ENCODE measurements around the gene TNRC6C.

TNRC6C gene

GRCh38 chr17:78124081-78124835 lies 165.8 kb downstream of the TNRC6C start:
- DNase-seq (ENCODE audit: low read depth in 3 of 3, low spot score in 1 of 3): no peak

- DNase-seq (ENCODE audit: low read depth in 3 of 3, low spot score in 1 of 3): no peak
Observed at GRCh38 chr17:78124836-78125137, 166.3 kb downstream of the TNRC6C start.

GRCh38 chr17:78125138-78125913 lies 166.8 kb downstream of the TNRC6C start:
- DNase-seq (ENCODE audit: low read depth in 3 of 3, low spot score in 1 of 3): no peak

GRCh38 chr17:78125976-78126894 lies 167.7 kb downstream of the TNRC6C start:
- DNase-seq (ENCODE audit: low read depth in 3 of 3, low spot score in 1 of 3): no peak

GRCh38 chr17:78126895-78127238 lies 168.4 kb downstream of the TNRC6C start:
- DNase-seq (ENCODE audit: low read depth in 3 of 3, low spot score in 1 of 3): no peak

GRCh38 chr17:78127239-78127887 lies 168.9 kb downstream of the TNRC6C start:
- DNase-seq (ENCODE audit: low read depth in 3 of 3, low spot score in 1 of 3): no peak

GRCh38 chr17:78127888-78128550 lies 169.5 kb downstream of the TNRC6C start:
- DNase-seq (ENCODE audit: low read depth in 3 of 3, low spot score in 1 of 3): no peak

GRCh38 chr17:78128551-78129350 lies 170.2 kb downstream of the TNRC6C start, which contains the start of gene TMC6:
TSS of gene TMC6 (minus strand) at chr17:78128755. CDS start at chr17:78126832, 1,923 bp downstream.
- DNase-seq (ENCODE audit: low read depth in 3 of 3, low spot score in 1 of 3): peak in 1 of 3 donors; percentile 45

GRCh38 chr17:78129351-78130089 lies 171.0 kb downstream of the TNRC6C start:
- no peak for DNase-seq (ENCODE audit: low read depth in 3 of 3, low spot score in 1 of 3)

GRCh38 chr17:78130090-78130436 lies 171.6 kb downstream of the TNRC6C start:
- no peak for DNase-seq (ENCODE audit: low read depth in 3 of 3, low spot score in 1 of 3)

GRCh38 chr17:78130437-78131101 lies 172.1 kb downstream of the TNRC6C start, which contains the start of gene TMC8:
TSS of gene TMC8 (plus strand) at chr17:78130771. CDS start at chr17:78131589, 818 bp downstream.
- DNase-seq (ENCODE audit: low read depth in 3 of 3, low spot score in 1 of 3): peak in 1 of 3 donors; percentile 55

- no peak for DNase-seq (ENCODE audit: low read depth in 3 of 3, low spot score in 1 of 3)
Observed at GRCh38 chr17:78131172-78132083, 172.9 kb downstream of the TNRC6C start.

GRCh38 chr17:78132084-78132676 lies 173.7 kb downstream of the TNRC6C start:
- no peak for DNase-seq (ENCODE audit: low read depth in 3 of 3, low spot score in 1 of 3)

- no peak for DNase-seq (ENCODE audit: low read depth in 3 of 3, low spot score in 1 of 3)
Observed at GRCh38 chr17:78132767-78133178, 174.3 kb downstream of the TNRC6C start.

- DNase-seq (ENCODE audit: low read depth in 3 of 3, low spot score in 1 of 3): no peak
Observed at GRCh38 chr17:78133179-78133951, 174.9 kb downstream of the TNRC6C start.

Measured in stimulated activated CD4-positive, alpha-beta T cell treated with anti-CD3 and anti-CD28 coated beads, TNF-alpha, amount 100 ng/mL, for 1 hour (primary cell).